Endothelial cell (in vitro differentiated cells): ENCODE measurements around the gene DNER. TPM values are rescaled to one million over a fixed set of nuclear protein-coding genes. Genes with fewer than 3 reads are reported as not detected.

Source experiments
- DNase-seq: peaks from one replicate; pipeline ENCODE4 v3.0.0; 2021; ENCODE audit warnings: low spot score
- H3K27ac Mint-ChIP-seq: one replicate; pipeline ENCODE4 v1.8.0; 2021; ENCODE audit warnings: mixed read lengths, inconsistent platforms; ENCODE audit not compliant: unreplicated experiment
- H3K27me3 Mint-ChIP-seq: one replicate; pipeline ENCODE4 v1.8.0; 2021; ENCODE audit warnings: mild to moderate bottlenecking, moderate library complexity, mixed read lengths, inconsistent platforms; ENCODE audit not compliant: unreplicated experiment
- H3K36me3 Mint-ChIP-seq: one replicate; pipeline ENCODE4 v1.8.0; 2021; ENCODE audit warnings: mild to moderate bottlenecking, low read depth, mixed read lengths, inconsistent platforms; ENCODE audit not compliant: unreplicated experiment
- H3K4me1 Mint-ChIP-seq: one replicate; pipeline ENCODE4 v1.8.0; 2021; ENCODE audit warnings: mild to moderate bottlenecking, mixed read lengths, inconsistent platforms; ENCODE audit not compliant: unreplicated experiment
- H3K4me3 Mint-ChIP-seq: one replicate; pipeline ENCODE4 v1.8.0; 2021; ENCODE audit warnings: mild to moderate bottlenecking, mixed read lengths, inconsistent platforms; ENCODE audit not compliant: unreplicated experiment
- H3K9me3 Mint-ChIP-seq: one replicate; pipeline ENCODE4 v1.8.0; 2021; ENCODE audit warnings: mixed read lengths, inconsistent platforms; ENCODE audit not compliant: unreplicated experiment
- CTCF ChIP-seq: fragments of 200-600 bp; sonication (generic); IDR thresholded peaks from one replicate; pipeline ENCODE4 v1.5.0; 2021; ENCODE audit warnings: antibody characterized with exemption; ENCODE audit not compliant: unreplicated experiment
- total RNA-seq: library from RNA; stranded (reverse); fragmentation: NEBNext Ultra II Directional; extraction: Animal tissue kit (Norgen Biotek cat#: 25700); gene quantifications from one replicate; pipeline ENCODE4 v1.2.1, GENCODE V29; 2021; ENCODE audit not compliant: unreplicated experiment

The DNER gene
- total RNA-seq, 1 donor from 2014 or later = 0.15 TPM

- peaks cover 2% of the 10 kb centered on the region for H3K27me3 Mint-ChIP-seq
These were observed 304.1 kb downstream of the DNER start for GRCh38 chr2:229410264-229410663.

GRCh38 chr2:229409751-229410181 is 304.6 kb downstream of the DNER start:
- H3K36me3 Mint-ChIP-seq = no peaks in the 10 kb centered on the region
- DNase-seq = no peak
- no peak overlapping the region for H3K27ac Mint-ChIP-seq
- H3K27me3 Mint-ChIP-seq = peaks cover 2% of the 10 kb centered on the region
- no peak overlapping the region for H3K4me3 Mint-ChIP-seq
- no peak for TF ChIP-seq CTCF
- H3K4me1 Mint-ChIP-seq = peaks cover 22% of the 10 kb centered on the region
- H3K9me3 Mint-ChIP-seq = no peaks in the 10 kb centered on the region

More at GRCh38 chr2:229410264-229410663, 304.1 kb downstream of the DNER start:
- Mint-ChIP-seq H3K27ac (no peak overlapping the region), H3K36me3 (no peaks in the 10 kb centered on the region), H3K9me3 (no peaks in the 10 kb centered on the region), H3K4me3 (no peak overlapping the region), H3K4me1 (peaks cover 22% of the 10 kb centered on the region)
- TF ChIP-seq CTCF = no peak
- DNase-seq = no peak

GRCh38 chr2:229408962-229409361 is 305.4 kb downstream of the DNER start:
- Mint-ChIP-seq H3K4me1 (peaks cover 22% of the 10 kb centered on the region), H3K27me3 (peaks cover 2% of the 10 kb centered on the region), H3K27ac (peak overlapping the region; percentile 7), H3K36me3 (no peaks in the 10 kb centered on the region), H3K9me3 (no peaks in the 10 kb centered on the region), H3K4me3 (no peak overlapping the region)
- TF ChIP-seq CTCF = no peak
- DNase-seq = no peak

DNA sequence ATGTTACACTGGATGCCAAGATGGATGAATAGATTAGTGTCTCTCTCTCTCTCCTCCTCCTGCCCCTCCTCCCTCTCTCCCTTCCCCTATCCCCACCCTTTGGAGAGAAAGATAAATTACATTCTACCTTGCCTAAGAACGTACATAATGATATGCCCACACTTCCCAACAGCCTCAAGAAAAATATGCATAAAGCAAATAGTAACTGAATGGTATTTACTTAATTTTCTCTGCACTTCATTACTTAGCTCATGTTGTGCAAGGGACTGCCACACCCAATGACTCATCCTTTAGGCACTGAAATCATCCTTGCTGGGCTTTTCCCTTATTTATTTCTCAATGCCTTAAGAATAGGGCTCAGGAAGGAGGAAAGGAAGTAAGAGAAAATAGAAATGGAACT is 306.0 kb downstream of the DNER start:
- Mint-ChIP-seq H3K4me3 (no peak overlapping the region), H3K36me3 (no peaks in the 10 kb centered on the region), H3K9me3 (no peaks in the 10 kb centered on the region), H3K27me3 (peaks cover 2% of the 10 kb centered on the region), H3K27ac (no peak overlapping the region), H3K4me1 (peaks cover 22% of the 10 kb centered on the region)
- no peak for DNase-seq
- no peak for TF ChIP-seq CTCF

GRCh38 chr2:229407170-229407569 is 307.2 kb downstream of the DNER start:
- Mint-ChIP-seq H3K27ac (no peak overlapping the region), H3K4me3 (no peak overlapping the region), H3K36me3 (no peaks in the 10 kb centered on the region), H3K4me1 (peaks cover 22% of the 10 kb centered on the region), H3K27me3 (no peaks in the 10 kb centered on the region), H3K9me3 (no peaks in the 10 kb centered on the region)
- no peak for TF ChIP-seq CTCF
- no peak for DNase-seq
